ENCODE measurements around the gene KLRB1.
"Not testable (repeated sequence)": the region's sequence is repeated elsewhere in the genome, so short reads cannot be mapped to it uniquely, and the experiment has no call there.

Gene KLRB1

GRCh38 chr12:9619411-9620179 is 11.9 kb upstream of the KLRB1 start:
- DNase-seq, result no peak

GRCh38 chr12:9618906-9619305 is 11.2 kb upstream of the KLRB1 start:
- not testable (repeated sequence) for DNase-seq

GRCh38 chr12:9617124-9617523 is 9.4 kb upstream of the KLRB1 start:
- no peak for DNase-seq

DNA sequence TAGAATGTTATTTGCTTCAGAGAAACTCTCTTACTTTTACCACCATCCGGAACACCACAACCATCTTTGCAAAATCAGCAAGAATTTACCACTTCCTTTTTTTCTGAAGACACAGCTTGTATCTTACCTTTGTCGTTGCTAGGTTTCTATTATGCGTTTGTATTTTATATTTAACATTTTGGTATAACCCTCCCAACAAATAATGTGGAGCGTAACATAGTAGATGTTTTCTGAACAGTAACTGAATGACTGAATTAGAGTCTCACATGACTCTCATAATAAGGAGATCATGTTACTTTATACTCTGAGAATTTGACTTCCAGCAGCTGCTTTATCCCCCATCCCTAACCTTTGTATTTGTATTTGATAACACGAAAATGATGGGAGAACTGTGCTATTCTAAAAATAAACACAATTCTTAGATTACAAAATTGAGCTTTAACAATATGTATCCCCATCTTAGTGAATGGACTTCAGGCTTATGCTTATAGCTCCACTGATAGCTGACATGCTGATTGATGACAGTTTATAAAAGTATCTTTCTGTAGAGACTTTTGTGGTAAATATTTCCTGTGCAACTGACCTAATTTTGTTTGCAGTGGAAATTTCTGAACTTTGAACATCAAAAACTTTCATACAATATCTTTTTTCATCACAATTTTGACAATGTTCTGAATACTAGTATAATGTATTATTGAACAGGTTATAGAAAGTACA is 7.9 kb upstream of the KLRB1 start:
- no peak for DNase-seq

DNA sequence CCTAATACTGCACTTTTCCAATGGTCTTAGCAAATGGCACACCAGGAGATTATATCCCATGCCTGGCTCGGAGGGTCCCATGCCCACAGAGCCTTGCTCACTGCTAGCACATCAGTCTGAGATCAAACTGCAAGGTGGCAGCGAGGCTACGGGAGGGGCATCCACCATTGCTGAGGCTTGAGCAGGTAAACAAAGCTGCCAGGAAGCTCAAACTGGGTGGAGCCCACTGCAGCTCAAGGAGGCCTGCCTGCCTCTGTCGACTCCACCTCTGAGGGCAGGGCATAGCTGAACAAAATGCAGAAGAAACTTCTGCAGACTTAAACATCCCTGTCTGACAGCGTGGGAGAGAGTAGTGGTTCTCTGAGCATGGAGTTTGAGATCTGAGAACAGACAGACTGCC is 2.9 kb upstream of the KLRB1 start:
- DNase-seq, result not testable (repeated sequence)

DNA sequence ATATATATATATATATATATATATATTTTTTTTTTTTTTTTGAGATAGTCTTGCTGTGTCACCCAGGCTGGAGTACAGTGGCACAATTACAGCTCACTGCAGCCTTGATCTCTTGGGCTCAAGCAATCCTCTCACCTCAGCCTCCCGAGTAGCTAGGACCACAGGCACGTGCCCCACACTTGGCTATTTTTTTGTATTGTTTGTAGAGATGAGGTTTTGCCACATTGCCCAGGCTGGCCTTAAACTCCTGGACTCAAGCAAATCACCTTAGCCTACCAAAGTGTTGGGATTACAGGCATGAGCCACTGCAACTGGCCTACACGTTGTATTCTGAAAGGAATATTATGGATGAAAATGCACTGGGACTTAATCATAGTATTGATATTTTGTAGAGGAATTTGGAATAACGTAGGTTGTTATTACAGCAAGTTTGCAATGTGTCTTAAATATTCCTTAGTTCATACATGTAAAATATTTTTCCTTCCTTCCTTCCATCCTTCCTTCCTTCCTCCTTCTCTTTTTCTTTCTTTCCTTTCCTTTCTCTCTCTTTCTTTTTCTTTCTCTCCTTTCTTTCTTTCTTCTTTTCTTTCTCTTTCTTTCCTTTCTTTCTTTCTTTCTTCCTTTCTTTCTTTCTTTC is 862 bp downstream of the KLRB1 start:
- DNase-seq, result no peak

DNA sequence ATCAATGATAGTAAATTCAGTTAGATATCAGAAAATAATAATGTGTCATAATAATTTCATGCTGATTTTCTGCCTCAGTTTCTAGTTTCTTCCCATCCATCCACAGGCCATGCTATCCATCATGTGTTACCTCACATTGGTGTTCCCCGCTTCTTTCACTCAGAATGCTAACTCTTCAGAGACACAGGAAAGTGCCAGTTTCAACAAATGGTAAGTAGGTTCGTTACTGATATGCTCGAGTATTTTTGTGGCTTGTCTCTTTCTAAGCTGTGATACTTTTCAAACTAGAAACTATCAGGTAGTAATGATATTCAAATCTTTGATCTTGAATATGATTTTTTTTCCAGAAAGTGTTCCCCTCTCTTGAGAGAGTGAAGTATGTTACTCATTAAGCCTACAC is 1.5 kb downstream of the KLRB1 start:
- DNase-seq, result no peak

DNA sequence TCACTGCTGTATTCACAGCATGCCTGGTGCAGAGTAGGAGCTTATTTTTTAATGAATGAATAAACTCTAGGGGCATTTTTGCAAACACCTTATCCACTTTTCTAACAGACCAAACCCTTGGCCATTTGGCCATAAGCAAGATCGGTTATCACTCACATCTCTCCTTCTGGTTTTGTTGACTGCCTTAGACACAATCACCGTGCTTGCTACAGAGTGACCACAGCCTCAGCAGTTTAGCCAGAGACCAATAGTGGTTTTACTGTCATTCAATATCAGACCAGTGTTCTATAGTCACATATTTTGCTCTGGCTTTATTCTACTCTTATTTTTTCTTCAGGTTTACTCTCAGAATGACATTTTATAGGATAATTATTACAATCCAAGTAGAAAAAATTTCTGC is 2.2 kb downstream of the KLRB1 start:
- no peak for DNase-seq

DNA sequence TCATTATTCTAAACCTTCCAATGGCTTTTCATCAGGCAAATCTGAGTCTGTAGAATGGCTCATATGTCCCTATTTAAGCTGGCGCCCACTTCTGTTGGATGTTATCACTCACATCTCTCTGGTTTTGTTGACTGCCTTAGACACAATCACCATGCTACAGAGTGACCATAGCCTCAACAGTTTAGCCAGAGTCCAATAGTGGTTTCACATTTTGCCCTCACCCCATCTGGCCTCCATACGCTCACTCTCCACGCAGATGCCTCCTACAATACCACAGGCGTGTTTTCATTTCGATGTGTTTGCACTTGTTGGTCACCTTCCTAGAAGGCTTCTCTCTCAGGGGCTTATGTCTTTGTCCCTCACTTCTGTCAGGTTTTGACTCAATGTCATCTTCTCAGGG is 3.4 kb downstream of the KLRB1 start:
- no peak for DNase-seq

DNA sequence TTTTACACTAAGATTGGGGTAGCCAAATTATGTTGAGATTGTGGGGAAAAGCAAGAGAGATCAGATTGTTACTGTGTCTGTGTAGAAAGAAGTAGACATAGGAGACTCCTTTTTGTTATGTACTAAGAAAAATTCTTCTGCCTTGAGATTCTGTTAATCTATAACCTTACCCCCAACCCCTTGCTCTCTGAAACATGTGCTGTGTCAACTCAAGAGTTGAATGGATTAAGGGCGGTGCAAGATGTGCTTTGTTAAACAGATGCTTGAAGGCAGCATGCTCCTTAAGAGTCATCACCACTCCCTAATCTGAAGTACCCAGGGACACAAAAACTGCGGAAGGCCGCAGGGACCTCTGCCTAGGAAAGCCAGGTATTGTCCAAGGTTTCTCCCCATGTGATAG is 7.3 kb downstream of the KLRB1 start:
- DNase-seq, result not testable (repeated sequence)

DNA sequence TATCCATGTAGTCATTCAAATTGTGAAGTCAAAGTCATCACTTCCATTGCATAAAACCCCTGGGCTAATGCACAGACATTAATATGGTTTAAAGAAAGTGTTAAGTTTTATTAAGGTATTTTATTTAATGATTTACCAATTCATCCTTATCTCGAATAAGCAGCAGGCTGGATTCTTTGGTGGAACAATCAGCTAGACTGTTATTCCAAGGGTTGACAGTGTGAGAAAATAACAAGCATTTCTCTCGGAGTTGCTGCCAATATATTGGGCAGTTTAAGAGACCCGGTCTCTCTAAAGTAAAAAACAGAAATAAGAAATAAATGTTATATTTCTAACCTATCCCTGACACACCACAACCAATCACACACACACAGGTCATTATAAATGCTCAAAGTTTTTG is 9.4 kb downstream of the KLRB1 start:
- DNase-seq, result no peak

- no peak for DNase-seq
Measured at GRCh38 chr12:9597365-9597764, 10.4 kb downstream of the KLRB1 start.

DNA sequence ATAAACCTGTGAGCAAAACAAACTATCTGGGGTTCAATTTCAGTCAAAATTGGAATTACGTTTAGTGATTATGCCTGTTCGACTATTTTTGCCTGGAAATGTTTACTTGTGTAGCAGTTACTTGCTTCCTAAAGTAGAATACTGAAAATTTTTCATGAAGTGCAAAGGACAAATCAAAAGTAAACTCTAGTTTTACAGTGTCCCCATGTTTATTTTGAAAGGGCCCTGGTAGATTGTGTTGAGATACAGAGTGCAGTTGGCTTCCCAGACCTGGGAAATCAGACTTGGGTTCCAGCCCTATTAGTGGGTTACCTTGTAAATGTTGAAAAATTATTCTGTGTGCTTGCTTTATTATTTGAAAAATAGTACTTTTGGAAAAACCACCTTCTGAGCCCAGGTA is 17.3 kb downstream of the KLRB1 start:
- no peak for DNase-seq

DNA sequence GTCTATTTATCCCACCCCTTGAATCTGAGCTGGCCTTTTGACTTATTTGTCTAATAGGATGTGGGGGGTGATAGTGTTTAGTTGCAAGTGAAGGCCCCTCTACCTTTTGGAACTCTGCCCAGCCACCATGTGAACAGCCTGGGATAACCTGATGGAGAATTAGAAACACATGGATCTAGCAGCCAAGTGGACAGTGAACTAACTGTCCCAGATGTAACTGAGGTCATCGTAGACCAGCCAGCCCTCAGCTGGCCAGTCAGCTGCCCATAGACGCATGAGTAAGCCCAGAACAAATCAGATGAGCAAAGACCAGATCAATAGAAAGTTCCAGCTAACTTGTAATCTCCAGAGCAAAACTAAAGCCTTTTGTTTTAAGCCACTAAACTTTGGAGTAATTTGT is 19.0 kb downstream of the KLRB1 start:
- DNase-seq, result no peak

- DNase-seq, result no peak
Measured at GRCh38 chr12:9587987-9588600, 19.6 kb downstream of the KLRB1 start.

GRCh38 chr12:9577729-9578128 is 30.0 kb downstream of the KLRB1 start:
- DNase-seq, result not testable (repeated sequence)

DNA sequence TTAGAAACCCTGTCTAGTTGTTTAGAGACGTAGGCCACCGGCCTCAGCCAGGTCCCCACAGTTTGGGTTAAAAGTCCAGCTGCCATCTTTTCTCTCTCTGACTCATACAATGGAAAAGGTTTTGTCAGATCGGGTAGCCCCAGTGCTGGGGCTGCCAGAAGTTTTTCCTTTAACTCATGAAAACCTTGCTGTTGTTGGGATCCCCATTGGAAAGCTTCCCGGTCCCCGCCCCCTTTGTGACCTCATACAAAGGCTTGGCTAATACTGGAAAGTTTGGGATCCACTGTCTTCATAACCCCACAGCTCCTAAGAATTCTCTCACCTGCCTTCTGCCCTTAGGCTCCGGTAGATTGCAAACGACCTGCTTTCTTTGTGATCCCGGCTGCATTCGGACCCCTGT is 40.6 kb downstream of the KLRB1 start:
- not testable (repeated sequence) for DNase-seq

GRCh38 chr12:9566113-9566512 is 41.6 kb downstream of the KLRB1 start:
- DNase-seq, result not testable (repeated sequence)

GRCh38 chr12:9564418-9564817 is 43.3 kb downstream of the KLRB1 start:
- DNase-seq, result not testable (repeated sequence)

- not testable (repeated sequence) for DNase-seq
Measured at GRCh38 chr12:9562841-9563453, 44.8 kb downstream of the KLRB1 start.

- not testable (repeated sequence) for DNase-seq
Measured at GRCh38 chr12:9545489-9545888, 62.2 kb downstream of the KLRB1 start.
